ENCODE data around the gene PRSS48.
"Not testable (repeated sequence)": the region's sequence is repeated elsewhere in the genome, so short reads cannot be mapped to it uniquely, and the experiment has no call there.

Gene PRSS48

DNA sequence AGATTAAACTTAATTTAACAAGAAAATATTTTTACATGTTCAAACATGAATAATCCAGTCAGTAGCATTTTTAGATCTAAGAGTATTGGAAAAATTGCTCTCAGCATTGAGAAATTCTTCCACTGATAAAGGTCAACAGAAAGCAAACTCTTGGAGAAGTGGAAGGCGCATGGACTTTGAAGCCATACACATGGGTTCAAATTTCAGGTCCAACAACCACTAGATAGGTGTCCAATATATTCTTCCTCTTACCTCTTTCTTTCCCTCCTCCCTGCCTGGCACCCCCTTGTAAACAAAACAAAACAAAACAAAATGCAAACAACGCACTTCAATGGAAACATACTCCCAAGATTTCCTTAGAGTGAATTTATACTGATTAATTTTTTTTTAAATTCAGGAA, 28.4 kb upstream of the PRSS48 start:
- H3K4me1 ChIP-seq (ENCODE audit: insufficient read depth, low read length, severe bottlenecking), result no peaks in the 10 kb centered on the region
- no peaks in the 10 kb centered on the region; the same call in 1 of the 2 replicates for H3K27me3 ChIP-seq (ENCODE audit: insufficient read depth, low read length)
- no peak overlapping the region for H3K9ac ChIP-seq (ENCODE audit: low read length)
- H2AFZ ChIP-seq (ENCODE audit: low read length), result no peak overlapping the region
- H3K4me2 ChIP-seq (ENCODE audit: low read length), result no peak overlapping the region
- H3K27ac ChIP-seq (ENCODE audit: low read depth, low read length, poor library complexity, severe bottlenecking), result no peak overlapping the region
- H3K36me3 ChIP-seq (ENCODE audit: insufficient read depth, low read length), result no peaks in the 10 kb centered on the region
- TF ChIP-seq EZH2 (IDR thresholded peaks at IDR 0.05; ENCODE audit: borderline replicate concordance, low read length) (no peak), CTCF (IDR thresholded peaks at IDR 0.05; ENCODE audit: low read length) (no peak)
- no peaks in the 10 kb centered on the region for H4K20me1 ChIP-seq (ENCODE audit: insufficient read depth, low read length)
- no peaks in the 10 kb centered on the region for H3K9me2 ChIP-seq (ENCODE audit: low read depth, low read length)
- H3F3A ChIP-seq (ENCODE audit: insufficient read depth, low read length), result no peaks in the 10 kb centered on the region
- no peaks in the 10 kb centered on the region for H3K9me3 ChIP-seq (ENCODE audit: low read length)
- H3K79me2 ChIP-seq (ENCODE audit: insufficient read depth, low read length), result no peaks in the 10 kb centered on the region
- no peak overlapping the region for H3K4me3 ChIP-seq (ENCODE audit: low read depth, low read length, poor library complexity, severe bottlenecking)

GRCh38 chr4:151250706-151251105, 26.3 kb upstream of the PRSS48 start:
- Histone ChIP-seq H3K9me3 (ENCODE audit: low read length) (no peaks in the 10 kb centered on the region), H3K36me3 (ENCODE audit: insufficient read depth, low read length) (no peaks in the 10 kb centered on the region), H3K4me3 (ENCODE audit: low read depth, low read length, poor library complexity, severe bottlenecking) (no peak overlapping the region), H3K27me3 (ENCODE audit: insufficient read depth, low read length) (no peaks in the 10 kb centered on the region), H3K27ac (ENCODE audit: low read depth, low read length, poor library complexity, severe bottlenecking) (no peak overlapping the region), H2AFZ (ENCODE audit: low read length) (no peak overlapping the region), H3K79me2 (ENCODE audit: insufficient read depth, low read length) (no peaks in the 10 kb centered on the region), H4K20me1 (ENCODE audit: insufficient read depth, low read length) (no peaks in the 10 kb centered on the region), H3K4me2 (ENCODE audit: low read length) (no peak overlapping the region), H3K9ac (ENCODE audit: low read length) (no peak overlapping the region), H3K4me1 (ENCODE audit: insufficient read depth, low read length, severe bottlenecking) (no peaks in the 10 kb centered on the region), H3F3A (ENCODE audit: insufficient read depth, low read length) (no peaks in the 10 kb centered on the region), H3K9me2 (ENCODE audit: low read depth, low read length) (no peaks in the 10 kb centered on the region)
- TF ChIP-seq CTCF (IDR thresholded peaks at IDR 0.05; ENCODE audit: low read length), result no peak
- no peak for TF ChIP-seq EZH2 (IDR thresholded peaks at IDR 0.05; ENCODE audit: borderline replicate concordance, low read length)

GRCh38 chr4:151251603-151252304, 25.2 kb upstream of the PRSS48 start:
- no peak overlapping the region for H2AFZ ChIP-seq (ENCODE audit: low read length)
- H3K4me2 ChIP-seq (ENCODE audit: low read length), result no peak overlapping the region
- no peaks in the 10 kb centered on the region for H3K4me1 ChIP-seq (ENCODE audit: insufficient read depth, low read length, severe bottlenecking)
- no peak overlapping the region for H3K9ac ChIP-seq (ENCODE audit: low read length)
- H4K20me1 ChIP-seq (ENCODE audit: insufficient read depth, low read length), result no peaks in the 10 kb centered on the region
- H3K9me2 ChIP-seq (ENCODE audit: low read depth, low read length), result no peaks in the 10 kb centered on the region
- no peaks in the 10 kb centered on the region for H3K79me2 ChIP-seq (ENCODE audit: insufficient read depth, low read length)
- no peaks in the 10 kb centered on the region for H3K27me3 ChIP-seq (ENCODE audit: insufficient read depth, low read length)
- no peaks in the 10 kb centered on the region for H3K36me3 ChIP-seq (ENCODE audit: insufficient read depth, low read length)
- no peak overlapping the region for H3K27ac ChIP-seq (ENCODE audit: low read depth, low read length, poor library complexity, severe bottlenecking)
- H3K4me3 ChIP-seq (ENCODE audit: low read depth, low read length, poor library complexity, severe bottlenecking), result no peak overlapping the region
- no peaks in the 10 kb centered on the region for H3K9me3 ChIP-seq (ENCODE audit: low read length)
- H3F3A ChIP-seq (ENCODE audit: insufficient read depth, low read length), result no peaks in the 10 kb centered on the region
- no peak for TF ChIP-seq EZH2 (IDR thresholded peaks at IDR 0.05; ENCODE audit: borderline replicate concordance, low read length)

DNA sequence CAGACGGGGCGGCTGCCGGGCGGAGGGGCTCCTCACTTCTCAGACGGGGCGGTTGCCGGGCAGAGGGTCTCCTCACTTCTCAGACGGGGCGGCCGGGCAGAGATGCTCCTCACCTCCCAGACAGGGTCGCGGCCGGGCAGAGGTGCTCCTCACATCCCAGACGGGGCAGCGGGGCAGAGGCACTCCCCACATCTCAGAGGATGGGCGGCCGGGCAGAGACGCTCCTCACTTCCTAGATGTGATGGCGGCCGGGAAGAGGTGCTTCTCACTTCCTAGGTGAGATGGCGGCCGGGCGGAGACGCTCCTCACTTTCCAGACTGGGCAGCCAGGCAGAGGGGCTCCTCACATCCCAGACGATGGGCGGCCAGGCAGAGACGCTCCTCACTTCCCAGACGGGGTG, 21.7 kb upstream of the PRSS48 start:
- H3K27me3 ChIP-seq (ENCODE audit: insufficient read depth, low read length); H3F3A ChIP-seq (ENCODE audit: insufficient read depth, low read length); H3K4me2 ChIP-seq (ENCODE audit: low read length); H3K9me3 ChIP-seq (ENCODE audit: low read length); H4K20me1 ChIP-seq (ENCODE audit: insufficient read depth, low read length); H3K4me1 ChIP-seq (ENCODE audit: insufficient read depth, low read length, severe bottlenecking); H3K79me2 ChIP-seq (ENCODE audit: insufficient read depth, low read length); H2AFZ ChIP-seq (ENCODE audit: low read length); H3K9ac ChIP-seq (ENCODE audit: low read length); H3K4me3 ChIP-seq (ENCODE audit: low read depth, low read length, poor library complexity, severe bottlenecking); H3K27ac ChIP-seq (ENCODE audit: low read depth, low read length, poor library complexity, severe bottlenecking); H3K36me3 ChIP-seq (ENCODE audit: insufficient read depth, low read length); H3K9me2 ChIP-seq (ENCODE audit: low read depth, low read length): not testable (repeated sequence)

GRCh38 chr4:151255680-151256079, 21.3 kb upstream of the PRSS48 start:
- not testable (repeated sequence) for H3K9me3 ChIP-seq (ENCODE audit: low read length); H3K9ac ChIP-seq (ENCODE audit: low read length); H3K4me1 ChIP-seq (ENCODE audit: insufficient read depth, low read length, severe bottlenecking); H3K9me2 ChIP-seq (ENCODE audit: low read depth, low read length); H3K27ac ChIP-seq (ENCODE audit: low read depth, low read length, poor library complexity, severe bottlenecking); H3F3A ChIP-seq (ENCODE audit: insufficient read depth, low read length); H3K79me2 ChIP-seq (ENCODE audit: insufficient read depth, low read length); H3K4me3 ChIP-seq (ENCODE audit: low read depth, low read length, poor library complexity, severe bottlenecking); H3K27me3 ChIP-seq (ENCODE audit: insufficient read depth, low read length); H3K4me2 ChIP-seq (ENCODE audit: low read length); H3K36me3 ChIP-seq (ENCODE audit: insufficient read depth, low read length); H2AFZ ChIP-seq (ENCODE audit: low read length); H4K20me1 ChIP-seq (ENCODE audit: insufficient read depth, low read length)

Measured in OCI-LY1 (cell line).